RKO (cell line): ENCODE measurements around the gene SERPINE1.
"Not testable (repeated sequence)": the region's sequence is repeated elsewhere in the genome, so short reads cannot be mapped to it uniquely, and the experiment has no call there.

Experiments used
- DNase-seq: peaks from one replicate; pipeline ENCODE4 v3.0.0-alpha.2; 2016; ENCODE audit warnings: low spot score

SERPINE1 gene

GRCh38 chr7:101102026-101102425, 24.9 kb upstream of the SERPINE1 start:
- no peak for DNase-seq

GRCh38 chr7:101103701-101104100, 23.2 kb upstream of the SERPINE1 start:
- DNase-seq = not testable (repeated sequence)

- DNase-seq = no peak
Observed at GRCh38 chr7:101104193-101104713, 22.7 kb upstream of the SERPINE1 start.

- DNase-seq = no peak
Observed at GRCh38 chr7:101104799-101105198, 22.1 kb upstream of the SERPINE1 start.

GRCh38 chr7:101105248-101105647, 21.7 kb upstream of the SERPINE1 start:
- DNase-seq = not testable (repeated sequence)

GRCh38 chr7:101106386-101106785, 20.5 kb upstream of the SERPINE1 start:
- DNase-seq = no peak

- DNase-seq = no peak
Observed at GRCh38 chr7:101108330-101108857, 18.5 kb upstream of the SERPINE1 start.

GRCh38 chr7:101108961-101109360, 17.9 kb upstream of the SERPINE1 start:
- DNase-seq = no peak

- DNase-seq = no peak
Observed at GRCh38 chr7:101109368-101109767, 17.5 kb upstream of the SERPINE1 start.

GRCh38 chr7:101111261-101111660, 15.6 kb upstream of the SERPINE1 start:
- no peak for DNase-seq

GRCh38 chr7:101112233-101112632, 14.7 kb upstream of the SERPINE1 start:
- no peak for DNase-seq

- not testable (repeated sequence) for DNase-seq
Observed at GRCh38 chr7:101113140-101113539, 13.8 kb upstream of the SERPINE1 start.

- DNase-seq = no peak
Observed at GRCh38 chr7:101113836-101114235, 13.1 kb upstream of the SERPINE1 start.

- peak; percentile 97 for DNase-seq
Observed at GRCh38 chr7:101114492-101114891, 12.4 kb upstream of the SERPINE1 start.

- no peak for DNase-seq
Observed at GRCh38 chr7:101115215-101115614, 11.7 kb upstream of the SERPINE1 start.

GRCh38 chr7:101116898-101117297, 10.0 kb upstream of the SERPINE1 start:
- no peak for DNase-seq

GRCh38 chr7:101118856-101119255, 8.0 kb upstream of the SERPINE1 start:
- DNase-seq = no peak

- no peak for DNase-seq
Observed at GRCh38 chr7:101119876-101120275, 7.0 kb upstream of the SERPINE1 start.

- no peak for DNase-seq
Observed at GRCh38 chr7:101120315-101120714, 6.6 kb upstream of the SERPINE1 start.

- DNase-seq = not testable (repeated sequence)
Observed at GRCh38 chr7:101121631-101121990, 5.3 kb upstream of the SERPINE1 start.

- DNase-seq = peak; percentile 100
Observed at GRCh38 chr7:101121991-101122932, 4.6 kb upstream of the SERPINE1 start.

- no peak for DNase-seq
Observed at GRCh38 chr7:101122933-101123702, 3.8 kb upstream of the SERPINE1 start.

- DNase-seq = no peak
Observed at GRCh38 chr7:101123703-101124068, 3.2 kb upstream of the SERPINE1 start.
